ENCODE data around the gene HNRNPA2B1. TPM values are rescaled to one million over a fixed set of nuclear protein-coding genes. Genes with fewer than 3 reads are reported as not detected.

Gene HNRNPA2B1
- polyA plus RNA-seq, 2 of the 4 experiments (the other 2 are of a cell fraction), result 1,070 to 2,251 TPM

DNA sequence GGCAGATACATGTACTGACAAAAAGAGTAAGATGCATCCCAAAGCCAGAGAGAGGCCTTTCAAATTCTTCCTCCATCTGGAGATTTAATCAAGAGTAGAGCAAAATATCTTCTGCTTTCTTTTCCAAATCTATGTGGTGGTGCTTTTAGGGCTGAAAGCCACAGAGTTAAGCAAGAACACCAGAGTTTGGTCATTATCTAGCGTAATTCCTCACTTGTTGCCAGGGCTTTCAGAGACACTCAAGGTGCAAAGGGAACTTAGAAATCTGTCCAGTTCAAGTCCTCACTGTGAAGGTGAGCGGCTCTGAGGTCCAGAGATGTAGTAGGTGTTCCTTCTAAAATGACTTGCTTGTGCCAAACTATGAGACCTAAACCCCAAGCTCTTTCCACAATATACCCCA, 59.5 kb downstream of the HNRNPA2B1 start:
- CTCF ChIA-PET, result interaction anchor here (0.6 kb wide), 1 partner anchor 20 kb away, joined by 3 read pairs; no protein-coding TSS in a partner anchor
- ATAC-seq (no peak), FAIRE-seq (no peak)

More for the DNA sequence above, 59.5 kb downstream of the HNRNPA2B1 start:
- POLR2A ChIA-PET, result no interaction called here
- no peaks in the 10 kb centered on the region for H3K9me3 ChIP-seq
- no peak for DNase-seq (ENCODE audit: low read depth in 1 of 2, low spot score in 1 of 2)
- no peak overlapping the region for H3K4me3 ChIP-seq
- TF ChIP-seq, protein P1, sequence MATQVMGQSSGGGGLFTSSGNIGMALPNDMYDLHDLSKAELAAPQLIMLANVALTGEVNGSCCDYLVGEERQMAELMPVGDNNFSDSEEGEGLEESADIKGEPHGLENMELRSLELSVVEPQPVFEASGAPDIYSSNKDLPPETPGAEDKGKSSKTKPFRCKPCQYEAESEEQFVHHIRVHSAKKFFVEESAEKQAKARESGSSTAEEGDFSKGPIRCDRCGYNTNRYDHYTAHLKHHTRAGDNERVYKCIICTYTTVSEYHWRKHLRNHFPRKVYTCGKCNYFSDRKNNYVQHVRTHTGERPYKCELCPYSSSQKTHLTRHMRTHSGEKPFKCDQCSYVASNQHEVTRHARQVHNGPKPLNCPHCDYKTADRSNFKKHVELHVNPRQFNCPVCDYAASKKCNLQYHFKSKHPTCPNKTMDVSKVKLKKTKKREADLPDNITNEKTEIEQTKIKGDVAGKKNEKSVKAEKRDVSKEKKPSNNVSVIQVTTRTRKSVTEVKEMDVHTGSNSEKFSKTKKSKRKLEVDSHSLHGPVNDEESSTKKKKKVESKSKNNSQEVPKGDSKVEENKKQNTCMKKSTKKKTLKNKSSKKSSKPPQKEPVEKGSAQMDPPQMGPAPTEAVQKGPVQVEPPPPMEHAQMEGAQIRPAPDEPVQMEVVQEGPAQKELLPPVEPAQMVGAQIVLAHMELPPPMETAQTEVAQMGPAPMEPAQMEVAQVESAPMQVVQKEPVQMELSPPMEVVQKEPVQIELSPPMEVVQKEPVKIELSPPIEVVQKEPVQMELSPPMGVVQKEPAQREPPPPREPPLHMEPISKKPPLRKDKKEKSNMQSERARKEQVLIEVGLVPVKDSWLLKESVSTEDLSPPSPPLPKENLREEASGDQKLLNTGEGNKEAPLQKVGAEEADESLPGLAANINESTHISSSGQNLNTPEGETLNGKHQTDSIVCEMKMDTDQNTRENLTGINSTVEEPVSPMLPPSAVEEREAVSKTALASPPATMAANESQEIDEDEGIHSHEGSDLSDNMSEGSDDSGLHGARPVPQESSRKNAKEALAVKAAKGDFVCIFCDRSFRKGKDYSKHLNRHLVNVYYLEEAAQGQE (IDR thresholded peaks at IDR 0.05), result no peak
- no peak for TF ChIP-seq HES2 (IDR thresholded peaks at IDR 0.05)
- TF ChIP-seq, protein P2, sequence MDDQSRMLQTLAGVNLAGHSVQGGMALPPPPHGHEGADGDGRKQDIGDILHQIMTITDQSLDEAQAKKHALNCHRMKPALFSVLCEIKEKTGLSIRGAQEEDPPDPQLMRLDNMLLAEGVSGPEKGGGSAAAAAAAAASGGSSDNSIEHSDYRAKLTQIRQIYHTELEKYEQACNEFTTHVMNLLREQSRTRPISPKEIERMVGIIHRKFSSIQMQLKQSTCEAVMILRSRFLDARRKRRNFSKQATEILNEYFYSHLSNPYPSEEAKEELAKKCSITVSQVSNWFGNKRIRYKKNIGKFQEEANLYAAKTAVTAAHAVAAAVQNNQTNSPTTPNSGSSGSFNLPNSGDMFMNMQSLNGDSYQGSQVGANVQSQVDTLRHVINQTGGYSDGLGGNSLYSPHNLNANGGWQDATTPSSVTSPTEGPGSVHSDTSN (IDR thresholded peaks at IDR 0.05), result no peak
- TF ChIP-seq EP300 (IDR thresholded peaks at IDR 0.05), result no peak
- TF ChIP-seq NPAS2 (CRISPR knock-in tag; IDR thresholded peaks at IDR 0.05; ENCODE audit: borderline replicate concordance), result no peak
- no peak for TF ChIP-seq CBX8 (IDR thresholded peaks at IDR 0.05)
- TF ChIP-seq POLR2A (IDR thresholded peaks at IDR 0.05; ENCODE audit: low read length), result no peak
- no peak for TF ChIP-seq MAZ (IDR thresholded peaks at IDR 0.05; ENCODE audit: borderline replicate concordance, low read depth, low read length)
- no peak for TF ChIP-seq RARB (CRISPR knock-in tag; IDR thresholded peaks at IDR 0.05)
- TF ChIP-seq KDM1A (IDR thresholded peaks at IDR 0.05; ENCODE audit: low read depth), result no peak
- TF ChIP-seq USF2 (IDR thresholded peaks at IDR 0.05), result no peak
- no peak for TF ChIP-seq MAFK (IDR thresholded peaks at IDR 0.05; ENCODE audit: partially characterized antibody)
- no peak for TF ChIP-seq CHD4 (IDR thresholded peaks at IDR 0.05; ENCODE audit: borderline replicate concordance)
- TF ChIP-seq POLR2AphosphoS2 (conservative IDR thresholded peaks at IDR 0.05; ENCODE audit: low read length), result no peak
- no peak for TF ChIP-seq RFX5 (IDR thresholded peaks at IDR 0.05)
- TF ChIP-seq, protein P3, sequence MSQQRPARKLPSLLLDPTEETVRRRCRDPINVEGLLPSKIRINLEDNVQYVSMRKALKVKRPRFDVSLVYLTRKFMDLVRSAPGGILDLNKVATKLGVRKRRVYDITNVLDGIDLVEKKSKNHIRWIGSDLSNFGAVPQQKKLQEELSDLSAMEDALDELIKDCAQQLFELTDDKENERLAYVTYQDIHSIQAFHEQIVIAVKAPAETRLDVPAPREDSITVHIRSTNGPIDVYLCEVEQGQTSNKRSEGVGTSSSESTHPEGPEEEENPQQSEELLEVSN (IDR thresholded peaks at IDR 0.05; ENCODE audit: borderline replicate concordance, low read depth), result no peak
- TF ChIP-seq FOSL2 (IDR thresholded peaks at IDR 0.05), result no peak
- TF ChIP-seq FOSL2 (CRISPR knock-in tag; IDR thresholded peaks at IDR 0.05), result no peak
- no peak for TF ChIP-seq HMGXB4 (CRISPR knock-in tag; IDR thresholded peaks at IDR 0.05; ENCODE audit: borderline replicate concordance)
- WGBS (ENCODE audit: missing lambda C conversion rate), result 90% methylated on average over 2 of the region's 2 CpGs
- no peak overlapping the region for H3K4me2 ChIP-seq
- H3K27ac ChIP-seq, result no peak overlapping the region
- H3K4me1 ChIP-seq, result peaks cover 19% of the 10 kb centered on the region

All from A549 (cell line).